Hepatocyte (in vitro differentiated cells): ENCODE results near the gene TMEM218. TPM values are rescaled to one million over a fixed set of nuclear protein-coding genes. Genes with fewer than 3 reads are reported as not detected.

Experiments
- DNase-seq: peaks from one replicate; pipeline ENCODE4 v3.0.0-alpha.2; 2016; ENCODE audit warnings: low spot score
- H2AFZ ChIP-seq: fragments of 200-600 bp; sonication (generic); 2 replicates; pipeline ENCODE4 v1.6.0; 2016; ENCODE audit warnings: antibody characterized with exemption, mild to moderate bottlenecking
- H3K27ac ChIP-seq: fragments of 200-600 bp; sonication (generic); 2 replicates; pipeline ENCODE4 v1.5.1; 2016; ENCODE audit warnings: mild to moderate bottlenecking
- H3K27me3 ChIP-seq: fragments of 200-600 bp; sonication (generic); 2 replicates; pipeline ENCODE4 v1.6.1; 2016
- H3K36me3 ChIP-seq: fragments of 200-600 bp; sonication (generic); replicated peaks from 2 replicates; pipeline ENCODE4 v1.5.1; 2016; ENCODE audit warnings: low read depth; ENCODE audit not compliant: insufficient read depth
- H3K4me1 ChIP-seq: fragments of 200-600 bp; sonication (generic); 2 replicates; pipeline ENCODE4 v1.5.1; 2016; ENCODE audit warnings: mild to moderate bottlenecking, moderate library complexity; ENCODE audit not compliant: insufficient read depth
- H3K4me2 ChIP-seq: fragments of 200-600 bp; sonication (generic); 2 replicates; pipeline ENCODE4 v1.6.0; 2016
- H3K4me3 ChIP-seq: fragments of 200-600 bp; sonication (generic); 2 replicates; pipeline ENCODE4 v1.5.1; 2016; ENCODE audit warnings: mild to moderate bottlenecking
- H3K79me2 ChIP-seq: fragments of 200-600 bp; sonication (generic); 2 replicates; pipeline ENCODE4 v1.6.0; 2017; ENCODE audit warnings: mild to moderate bottlenecking
- H3K9me2 ChIP-seq: fragments of 200-600 bp; sonication (generic); replicated peaks from 2 replicates; pipeline ENCODE4 v1.6.0; 2017; ENCODE audit warnings: mild to moderate bottlenecking; ENCODE audit not compliant: insufficient read depth
- H3K9me3 ChIP-seq: fragments of 200-600 bp; sonication (generic); 2 replicates; pipeline ENCODE4 v1.5.1; 2016; ENCODE audit warnings: low read depth, mild to moderate bottlenecking
- H4K20me1 ChIP-seq: fragments of 200-600 bp; sonication (generic); 2 replicates; pipeline ENCODE4 v1.6.0; 2016; ENCODE audit warnings: mild to moderate bottlenecking; ENCODE audit not compliant: insufficient read depth, poor library complexity, severe bottlenecking
- CTCF ChIP-seq: fragments of 200-600 bp; sonication (generic); IDR thresholded peaks from 2 replicates; pipeline ENCODE4 v1.5.1; 2016; ENCODE audit warnings: antibody characterized with exemption, mild to moderate bottlenecking; ENCODE audit not compliant: poor library complexity
- EZH2 ChIP-seq: fragments of 200-600 bp; sonication (generic); IDR thresholded peaks from 2 replicates; pipeline ENCODE4 v1.6.1; 2016; ENCODE audit warnings: antibody characterized with exemption, mild to moderate bottlenecking, borderline replicate concordance
- EZH2phosphoT487 ChIP-seq: fragments of 200-600 bp; sonication (generic); IDR thresholded peaks from one replicate; pipeline ENCODE4 v1.6.1; 2018; ENCODE audit warnings: antibody characterized with exemption, mild to moderate bottlenecking, low read depth, moderate library complexity; ENCODE audit not compliant: unreplicated experiment, severe bottlenecking
- WGBS: methylation state at CpG from one replicate; pipeline ENCODE4 v1.1.6; 2016; ENCODE audit warnings: low lambda C conversion rate; ENCODE audit errors: missing lambda C conversion rate; 5-methylcytosine and 5-hydroxymethylcytosine counted together
- polyA plus RNA-seq: library from polyadenylated mRNA; unstranded; fragments of >200 nt; fragmentation: Nextera tagmentation; extraction: Ambion mirVana; gene quantifications from 2 replicates; pipeline ENCODE4 v1.2.1, GENCODE V29; 2016
- total RNA-seq: library from RNA; depleted of rRNA; stranded (reverse); fragments of >200 nt; gene quantifications from 2 replicates; pipeline ENCODE4 v1.2.3, GENCODE V29; 2014

TMEM218 gene
- total and polyA plus RNA-seq, 2 experiments from 2014 or later: 20.6 to 20.7 TPM

DNA sequence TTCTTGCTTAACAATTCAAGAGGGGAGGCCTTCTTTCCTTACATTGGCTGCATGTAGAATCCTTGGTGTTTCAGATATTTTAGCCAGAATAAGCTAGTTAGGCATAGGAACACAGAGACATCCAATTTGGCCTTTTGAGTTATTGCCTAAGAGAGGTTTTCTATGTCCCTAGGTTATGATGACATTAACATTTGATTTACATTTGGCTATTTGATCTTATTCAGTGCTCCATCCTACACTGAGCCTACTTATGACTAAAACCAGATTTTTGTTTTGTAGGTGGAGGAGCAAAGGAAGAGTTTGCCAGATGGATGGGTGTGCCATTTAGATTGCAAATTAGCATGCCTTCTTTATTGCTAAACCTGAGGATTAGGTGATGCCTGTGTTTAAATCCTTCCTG is 59.4 kb downstream of the TMEM218 start:
- H3K36me3 ChIP-seq: no peaks in the 10 kb centered on the region
- no peak for DNase-seq
- no peaks in the 10 kb centered on the region for H4K20me1 ChIP-seq
- H3K4me3 ChIP-seq: no peak overlapping the region
- H3K27me3 ChIP-seq: no peaks in the 10 kb centered on the region
- H2AFZ ChIP-seq: no peak overlapping the region
- no peak overlapping the region for H3K4me2 ChIP-seq
- TF ChIP-seq CTCF (no peak), EZH2 (no peak), EZH2phosphoT487 (no peak)
- no peaks in the 10 kb centered on the region for H3K9me3 ChIP-seq
- no peaks in the 10 kb centered on the region for H3K79me2 ChIP-seq
- H3K4me1 ChIP-seq: peaks cover 2% of the 10 kb centered on the region
- H3K27ac ChIP-seq: no peak overlapping the region
- no peaks in the 10 kb centered on the region for H3K9me2 ChIP-seq

DNA sequence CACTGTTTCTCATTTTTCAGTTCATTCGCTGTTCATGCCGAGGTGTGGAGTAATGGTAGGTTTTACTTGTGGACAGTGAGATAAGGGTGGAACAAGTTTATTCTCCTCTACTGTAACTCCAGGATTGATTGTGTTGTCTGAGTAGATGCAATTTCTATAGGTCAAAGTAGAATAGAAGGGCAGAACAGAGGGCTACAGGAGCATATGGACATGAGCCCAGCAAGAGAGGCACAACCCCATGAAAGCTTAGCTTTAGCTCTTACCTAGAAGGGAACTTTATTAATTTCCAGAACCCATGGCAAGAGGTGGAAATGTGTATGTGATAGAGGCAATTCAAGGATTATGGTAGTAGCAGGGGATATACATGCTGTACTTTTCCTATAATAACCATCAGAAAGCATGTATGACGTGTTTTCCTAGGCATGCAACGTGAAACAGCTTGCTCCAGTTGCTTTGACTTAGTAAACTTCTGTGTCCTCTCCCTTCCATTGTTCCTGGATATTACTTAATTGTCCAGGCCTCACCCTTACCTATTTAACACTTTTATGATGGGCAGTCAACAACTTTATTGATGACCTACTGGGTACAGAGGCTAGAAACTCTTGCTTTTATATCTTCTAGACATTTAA is 62.1 kb downstream of the TMEM218 start:
- Histone ChIP-seq H3K9me2 (no peaks in the 10 kb centered on the region), H3K36me3 (no peaks in the 10 kb centered on the region), H3K27ac (no peak overlapping the region), H3K79me2 (no peaks in the 10 kb centered on the region), H3K4me1 (no peaks in the 10 kb centered on the region), H3K9me3 (no peaks in the 10 kb centered on the region), H3K4me2 (no peak overlapping the region), H3K27me3 (no peaks in the 10 kb centered on the region), H3K4me3 (no peak overlapping the region), H2AFZ (no peak overlapping the region), H4K20me1 (no peaks in the 10 kb centered on the region)
- WGBS: 80% methylated on average over 4 of the region's 4 CpGs
- no peak for TF ChIP-seq EZH2
- TF ChIP-seq EZH2phosphoT487: no peak
- no peak for TF ChIP-seq CTCF
- DNase-seq: no peak

Other genes with a start within 250 kb of the TMEM218 start
- 3.7 and 5.0 TPM in 2 replicates for gene ROBO3, start 246.2 kb downstream of the TMEM218 start, total RNA-seq
- 10.4 and 11.0 TPM in 2 replicates for gene ROBO3, start 246.2 kb downstream of the TMEM218 start, polyA plus RNA-seq
- 0.48 and 2.0 TPM in 2 replicates for gene ROBO4, start 213.8 kb downstream of the TMEM218 start, total RNA-seq
- gene ROBO4, start 213.8 kb downstream of the TMEM218 start, polyA plus RNA-seq: 0.28 TPM in 1 of 2 replicates, not detected in the other
- not detected in 2 replicates for gene HEPN1, start 192.4 kb downstream of the TMEM218 start, total RNA-seq
- not detected in 2 replicates for gene HEPN1, start 192.4 kb downstream of the TMEM218 start, polyA plus RNA-seq
- gene HEPACAM, start 175.6 kb downstream of the TMEM218 start, total RNA-seq: 0.04 and 0.07 TPM in 2 replicates
- not detected in 2 replicates for gene HEPACAM, start 175.6 kb downstream of the TMEM218 start, polyA plus RNA-seq
- gene CCDC15, start 157.4 kb downstream of the TMEM218 start, total RNA-seq: 1.3 and 2.3 TPM in 2 replicates
- gene CCDC15, start 157.4 kb downstream of the TMEM218 start, polyA plus RNA-seq: 0.97 and 1.1 TPM in 2 replicates
- gene SLC37A2, start 48.3 kb downstream of the TMEM218 start, total RNA-seq: 2.1 and 2.8 TPM in 2 replicates
- gene SLC37A2, start 48.3 kb downstream of the TMEM218 start, polyA plus RNA-seq: 0.22 and 3.9 TPM in 2 replicates
- 3.1 and 4.3 TPM in 2 replicates for gene PKNOX2, start 53.1 kb upstream of the TMEM218 start, total RNA-seq
- 2.1 and 3.0 TPM in 2 replicates for gene PKNOX2, start 53.1 kb upstream of the TMEM218 start, polyA plus RNA-seq